GM21526 (cell line): ENCODE data around the gene KCNIP2.
A peak's percentile ranks its signal among the peaks of the same experiment; 100 is the strongest.

Source experiments
- ATAC-seq: cut with Tn5 transposase; IDR thresholded peaks from one replicate; pipeline ENCODE4 v1.9.1; 2021; ENCODE audit warnings: moderate library complexity; ENCODE audit not compliant: unreplicated experiment, low FRiP score

KCNIP2 gene

GRCh38 chr10:101785801-101786200 lies 57.8 kb downstream of the KCNIP2 start:
- ATAC-seq, result no peak

GRCh38 chr10:101784558-101784957 lies 59.0 kb downstream of the KCNIP2 start:
- no peak for ATAC-seq

GRCh38 chr10:101783736-101784118 lies 59.9 kb downstream of the KCNIP2 start:
- no peak for ATAC-seq

- ATAC-seq, result peak; percentile 47
Observed at GRCh38 chr10:101782811-101783735, 60.5 kb downstream of the KCNIP2 start, which contains the start of gene NPM3. NPM3 (minus strand) TSS chr10:101783446; CDS start chr10:101783390, 56 bp downstream.

DNA sequence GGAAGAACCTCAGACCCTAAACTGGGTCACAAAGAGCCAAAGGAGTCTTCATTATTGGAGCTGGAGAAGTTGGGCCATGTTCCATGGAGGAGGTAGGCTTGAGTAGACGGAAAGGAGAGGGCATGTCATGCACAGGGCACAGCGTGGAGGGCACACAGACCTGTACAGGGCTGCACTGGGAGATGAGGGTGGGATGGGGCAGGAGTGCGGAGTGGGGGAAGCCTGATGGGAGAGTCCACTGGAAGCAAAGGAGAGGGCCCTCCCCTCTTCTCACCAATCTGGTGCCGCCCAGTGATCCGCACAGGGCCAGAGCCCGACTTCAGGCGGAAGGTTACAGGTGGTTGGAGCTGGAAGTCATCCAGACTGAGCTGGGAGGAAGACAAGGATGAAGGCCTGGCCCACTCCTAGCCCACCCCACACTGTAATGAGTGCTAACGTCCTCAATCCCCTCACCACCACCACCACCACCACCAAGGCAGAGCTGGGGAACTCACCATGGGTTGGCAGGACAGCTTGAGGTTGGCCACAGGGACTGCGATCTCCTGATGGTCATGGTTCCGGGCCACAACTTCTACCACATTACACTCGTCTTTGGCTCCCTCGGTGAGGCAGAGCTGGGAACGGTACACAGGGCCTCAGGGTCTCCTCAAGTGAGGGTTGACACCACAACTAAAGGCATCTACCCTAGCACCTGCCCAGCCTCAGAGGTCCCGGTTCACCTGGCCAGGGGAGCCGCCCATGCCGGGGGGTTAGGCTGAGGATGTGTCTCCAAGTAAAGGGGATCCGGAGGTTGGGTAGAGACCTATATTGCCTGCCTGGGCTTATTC lies 61.4 kb downstream of the KCNIP2 start:
- no peak for ATAC-seq

DNA sequence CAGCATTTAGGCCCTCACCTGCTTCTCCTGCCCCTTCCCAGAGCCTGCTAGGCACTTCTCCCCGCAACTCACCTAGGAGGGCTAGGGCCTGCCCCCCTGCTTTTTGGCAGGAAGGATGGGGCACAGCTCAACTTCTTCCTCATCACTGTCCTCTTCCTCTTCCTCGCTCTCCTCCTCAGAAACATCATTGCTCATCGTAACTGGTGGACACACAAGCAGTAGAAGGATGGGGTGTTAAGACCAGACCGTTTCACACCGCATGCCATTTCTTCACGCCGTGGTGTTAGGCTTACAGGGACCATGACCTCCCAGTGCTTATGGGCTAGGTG lies 62.0 kb downstream of the KCNIP2 start:
- ATAC-seq, result no peak

DNA sequence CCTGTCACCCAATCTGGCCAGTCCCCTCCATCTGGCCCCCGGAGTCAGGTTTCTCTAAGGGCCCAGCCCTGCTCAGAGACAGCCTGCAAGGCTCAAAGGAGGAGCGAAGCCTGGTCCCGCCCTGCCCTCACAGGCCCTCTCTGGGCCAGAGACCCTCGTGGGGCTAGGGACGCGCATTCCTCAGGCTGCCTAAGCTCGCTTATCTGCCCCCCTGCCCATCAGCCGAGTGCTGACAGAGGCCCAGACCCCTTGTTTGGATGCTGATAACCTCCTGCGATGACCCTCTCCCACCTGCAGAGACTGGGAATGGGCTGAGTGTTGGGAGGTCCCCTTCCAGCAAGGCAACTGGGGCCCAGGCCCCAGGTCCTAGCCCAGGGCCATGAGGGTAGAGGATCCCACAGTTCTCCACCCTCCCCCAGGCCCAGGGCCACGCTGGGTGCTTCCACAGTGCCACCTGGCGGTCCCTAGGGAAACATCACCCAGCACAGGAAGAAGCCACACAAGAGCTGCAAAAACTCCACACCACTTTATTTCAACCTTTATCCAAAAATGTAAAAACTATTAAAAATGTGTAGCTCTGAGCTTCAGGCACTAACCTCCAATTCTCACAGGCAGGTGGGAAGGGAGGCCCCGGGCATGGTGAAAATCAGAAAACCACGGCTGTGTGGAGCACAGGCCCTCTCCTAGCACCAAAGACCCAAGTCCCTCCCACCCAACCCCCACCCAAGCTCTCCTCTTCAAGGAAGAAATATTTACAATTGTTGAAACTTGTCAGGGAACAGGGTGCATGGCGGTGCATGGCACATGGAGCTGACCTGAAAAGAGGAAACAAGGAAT lies 62.6 kb downstream of the KCNIP2 start:
- no peak for ATAC-seq

GRCh38 chr10:101780187-101780817 lies 63.3 kb downstream of the KCNIP2 start:
- ATAC-seq, result no peak

GRCh38 chr10:101779544-101780186 lies 63.9 kb downstream of the KCNIP2 start:
- ATAC-seq, result no peak

DNA sequence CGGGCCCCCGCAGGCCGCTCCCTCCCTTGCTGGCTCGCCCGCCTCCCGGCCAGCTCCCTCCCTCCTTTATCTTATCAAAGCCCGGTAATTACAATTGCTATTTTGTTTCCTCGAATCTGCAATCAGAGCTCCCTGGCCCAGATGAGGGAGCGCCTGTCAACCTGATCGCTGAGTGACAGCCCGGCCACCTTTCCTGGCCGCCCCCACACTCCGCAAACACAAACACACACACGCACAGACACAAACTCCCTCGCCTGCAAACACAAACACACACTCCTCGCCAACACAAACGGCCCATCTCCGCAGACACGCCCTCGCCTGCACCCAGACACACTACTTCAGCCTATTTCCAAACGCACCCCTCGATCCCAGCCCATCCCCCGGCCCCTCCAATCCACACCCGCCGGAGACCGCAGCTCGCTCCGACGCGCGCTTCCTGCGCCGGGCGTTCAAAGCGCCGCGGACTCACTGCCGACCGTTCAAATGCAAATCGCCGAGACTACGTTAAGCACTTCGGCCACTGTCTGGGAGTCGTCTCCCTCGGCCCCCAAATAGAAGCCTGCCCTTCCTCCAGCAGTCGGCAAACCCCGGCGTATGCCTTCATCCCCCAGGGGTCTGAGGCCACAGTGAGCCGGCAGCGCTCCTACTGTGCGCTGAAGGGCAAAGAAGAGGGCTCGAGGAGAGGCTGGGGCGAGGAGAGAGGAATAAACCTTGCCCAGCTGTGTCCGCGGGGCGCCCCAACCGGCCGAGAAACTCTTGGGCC lies 64.6 kb downstream of the KCNIP2 start:
- ATAC-seq, result no peak

- ATAC-seq, result no peak
Observed at GRCh38 chr10:101778151-101778780, 65.3 kb downstream of the KCNIP2 start.

- no peak for ATAC-seq
Observed at GRCh38 chr10:101777619-101778145, 65.9 kb downstream of the KCNIP2 start.

DNA sequence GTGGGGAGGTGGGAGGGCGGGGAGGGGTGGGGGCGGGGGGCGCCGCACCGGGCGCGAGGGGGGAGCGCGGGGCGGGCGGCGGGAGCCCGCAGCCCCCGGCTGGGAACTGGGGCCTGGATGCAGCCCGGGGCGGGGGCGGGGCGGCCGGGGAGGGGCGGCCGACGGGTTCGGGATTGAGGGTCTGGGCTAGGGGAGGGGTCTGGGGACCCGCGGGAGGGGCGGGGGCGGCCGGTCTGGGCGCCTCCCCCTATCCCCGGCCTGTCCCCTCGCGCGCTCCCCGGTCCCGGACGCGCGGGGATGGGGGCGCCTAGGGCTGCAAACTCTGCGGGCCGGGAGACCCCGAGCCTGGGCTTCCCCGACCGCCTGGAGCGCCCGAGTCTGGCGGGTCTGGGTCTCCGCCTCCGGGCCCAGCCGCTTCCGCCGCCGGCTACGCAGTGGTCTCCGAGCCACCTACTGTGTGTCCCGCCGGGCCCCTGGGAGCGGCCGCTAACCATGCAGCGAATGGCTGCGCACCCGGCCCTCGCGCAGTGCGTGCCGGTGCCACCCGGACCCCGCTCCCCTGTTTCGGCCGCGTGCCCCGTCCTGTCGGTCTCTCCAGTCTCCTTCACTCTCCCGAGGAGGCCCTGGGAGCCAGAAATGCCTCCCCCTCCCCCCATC lies 67.3 kb downstream of the KCNIP2 start:
- ATAC-seq, result no peak
